ENCODE measurements around the gene WASL.

- no peak for TF ChIP-seq CTCF (IDR thresholded peaks at IDR 0.05)
- TF ChIP-seq POLR2A (IDR thresholded peaks at IDR 0.05): no peak
- no peak for TF ChIP-seq POLR2AphosphoS5 (IDR thresholded peaks at IDR 0.05)
- TF ChIP-seq EP300 (IDR thresholded peaks at IDR 0.05): no peak
These were observed 49.1 kb upstream of the WASL start for GRCh38 chr7:123797673-123798531.
